Measurements from ENCODE around the gene BACE1-AS. TPM values are rescaled to one million over a fixed set of nuclear protein-coding genes. Genes with fewer than 3 reads are reported as not detected.
"Not testable (repeated sequence)": the region's sequence is repeated elsewhere in the genome, so short reads cannot be mapped to it uniquely, and the experiment has no call there.

BACE1-AS gene
- total and polyA plus RNA-seq, 3 experiments from 2014 or later = 1.3 to 4.5 (median 3.8) TPM

DNA sequence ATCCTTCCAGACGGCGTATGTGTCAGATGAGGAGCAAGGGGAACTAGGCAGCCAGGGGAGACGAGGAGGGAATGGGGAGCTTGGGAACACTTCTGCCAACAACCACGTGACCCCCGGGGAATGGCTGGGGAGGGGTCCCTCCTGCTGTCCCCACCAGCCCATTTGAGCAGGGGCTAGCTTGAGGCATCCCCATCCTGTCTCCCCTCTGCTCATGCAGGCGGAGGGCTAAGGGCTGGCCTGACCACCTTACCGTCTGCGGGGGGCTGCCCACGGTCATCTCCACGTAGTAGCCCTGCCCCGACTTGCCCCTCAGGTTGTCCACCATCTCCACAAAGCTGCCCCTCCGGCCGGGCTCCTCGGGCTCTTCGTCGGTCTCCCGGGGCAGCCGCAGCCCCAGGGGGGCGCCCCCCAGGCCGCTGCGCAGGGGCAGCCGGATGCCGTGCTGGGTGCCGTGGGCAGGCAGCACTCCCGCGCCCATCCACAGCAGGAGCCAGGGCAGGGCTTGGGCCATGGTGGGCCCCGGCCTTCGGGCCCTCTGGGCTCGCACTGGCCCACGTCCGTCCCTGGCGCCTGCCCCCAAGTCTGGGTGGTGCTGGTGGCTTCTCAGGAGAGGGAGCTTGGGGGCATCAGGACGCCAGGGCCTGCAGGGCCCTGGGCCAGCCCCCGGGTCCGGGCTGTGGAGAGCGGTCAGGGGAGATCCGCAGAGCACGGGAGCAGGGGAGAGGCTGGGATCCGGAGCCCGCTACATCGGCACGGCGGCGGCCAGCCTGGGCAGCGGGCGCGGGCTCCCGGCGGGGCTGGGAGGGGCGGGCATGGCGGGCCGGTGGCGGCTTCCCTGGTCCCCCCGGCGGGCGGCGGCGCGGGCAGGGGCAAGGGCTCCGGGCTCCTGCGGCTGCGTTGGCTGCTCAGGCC, 24.4 kb downstream of the BACE1-AS start:
- Histone ChIP-seq H3K4me3 (ENCODE audit: low read length) (no peak overlapping the region), H3K4me1 (ENCODE audit: insufficient read depth, low read length) (peaks cover 14% of the 10 kb centered on the region), H3K9me3 (ENCODE audit: low read length) (no peaks in the 10 kb centered on the region), H3K36me3 (ENCODE audit: insufficient read depth, low read length) (no peaks in the 10 kb centered on the region), H3K27me3 (ENCODE audit: insufficient read depth, low read length, poor library complexity, severe bottlenecking) (peaks cover 20% of the 10 kb centered on the region), H3K27ac (ENCODE audit: low read depth, low read length) (no peak overlapping the region)
- Mint-ChIP-seq H3K27me3 (peaks cover 4 to 30% of the 10 kb centered on the region in 2 donors), H3K4me3 (peak overlapping the region; percentile 76 to 93 (median 80)), H3K36me3 (no peaks in the 10 kb centered on the region), H3K9me3 (no peaks in the 10 kb centered on the region), H3K4me1 (peaks cover 6 to 17% (median 9%) of the 10 kb centered on the region in 3 donors), H3K27ac (peak overlapping the region in 2 of 8 donors; percentile 47 to 60)
- DNase-seq = peak in 3 of 5 donors; percentile 3 to 20 (median 10)
- ChIA-PET CTCF (interaction anchor here (1.3 kb wide), 1 partner anchor 10 kb away, joined by 3 read pairs; no protein-coding TSS in a partner anchor), POLR2A (interaction anchor here (2.4 kb wide), 1 partner anchor 12 kb away, joined by 6 read pairs; the partner anchor contains the start of gene CEP164)

- CTCF ChIA-PET = interaction anchor here (1.2 to 1.3 kb wide), 2 partner anchors 9 to 86 kb away, joined by 3 read pairs; no protein-coding TSS in a partner anchor
- Mint-ChIP-seq H3K27me3 (peaks cover 4 to 30% of the 10 kb centered on the region in 2 donors), H3K4me3 (peak within 1 kb of the TSS; percentile 76 to 93 (median 80)), H3K36me3 (no peaks in the 10 kb centered on the region), H3K4me1 (peaks cover 6 to 17% (median 9%) of the 10 kb centered on the region in 3 donors), H3K27ac (peak within 1 kb of the TSS in 5 of 8 donors; percentile 0 to 60 (median 53)), H3K9me3 (no peaks in the 10 kb centered on the region)
- Histone ChIP-seq H3K27me3 (ENCODE audit: insufficient read depth, low read length, poor library complexity, severe bottlenecking) (peaks cover 20% of the 10 kb centered on the region), H3K9me3 (ENCODE audit: low read length) (no peaks in the 10 kb centered on the region), H3K4me3 (ENCODE audit: low read length) (peak within 1 kb of the TSS; percentile 26), H3K4me1 (ENCODE audit: insufficient read depth, low read length) (peaks cover 14% of the 10 kb centered on the region), H3K27ac (ENCODE audit: low read depth, low read length) (no peak within 1 kb of the TSS), H3K36me3 (ENCODE audit: insufficient read depth, low read length) (no peaks in the 10 kb centered on the region)
- POLR2A ChIA-PET = interaction anchor here (2.4 kb wide), 1 partner anchor 11 kb away, joined by 6 read pairs; the partner anchor contains the start of gene CEP164
- peak in 1 of 5 donors; percentile 5 for DNase-seq
Measured at GRCh38 chr11:117316197-117316961, 25.2 kb downstream of the BACE1-AS start, which contains the start of gene BACE1. TSS of gene BACE1 (minus strand) at chr11:117316256. CDS start at chr11:117315795, 461 bp downstream.

- H3K27ac Mint-ChIP-seq = no peak overlapping the region
- ChIA-PET POLR2A (interaction anchor here (0.6 kb wide), 2 partner anchors 8 to 45 kb away, joined by 3 read pairs; no protein-coding TSS in a partner anchor), CTCF (no interaction called here)
- H3K4me3 ChIP-seq (ENCODE audit: low read length) = no peak overlapping the region
- peaks cover 6 to 17% (median 9%) of the 10 kb centered on the region in 3 donors for H3K4me1 Mint-ChIP-seq
- peaks cover 4 to 26% of the 10 kb centered on the region in 2 donors for H3K27me3 Mint-ChIP-seq
- H3K36me3 ChIP-seq (ENCODE audit: insufficient read depth, low read length) = no peaks in the 10 kb centered on the region
- DNase-seq = no peak
- no peaks in the 10 kb centered on the region for H3K9me3 Mint-ChIP-seq
- peaks cover 14% of the 10 kb centered on the region for H3K4me1 ChIP-seq (ENCODE audit: insufficient read depth, low read length)
- no peak overlapping the region for H3K27ac ChIP-seq (ENCODE audit: low read depth, low read length)
- no peaks in the 10 kb centered on the region for H3K9me3 ChIP-seq (ENCODE audit: low read length)
- no peak overlapping the region for H3K4me3 Mint-ChIP-seq
- peaks cover 20% of the 10 kb centered on the region for H3K27me3 ChIP-seq (ENCODE audit: insufficient read depth, low read length, poor library complexity, severe bottlenecking)
- H3K36me3 Mint-ChIP-seq = no peaks in the 10 kb centered on the region
Measured at GRCh38 chr11:117318738-117319137, 27.6 kb downstream of the BACE1-AS start.

DNA sequence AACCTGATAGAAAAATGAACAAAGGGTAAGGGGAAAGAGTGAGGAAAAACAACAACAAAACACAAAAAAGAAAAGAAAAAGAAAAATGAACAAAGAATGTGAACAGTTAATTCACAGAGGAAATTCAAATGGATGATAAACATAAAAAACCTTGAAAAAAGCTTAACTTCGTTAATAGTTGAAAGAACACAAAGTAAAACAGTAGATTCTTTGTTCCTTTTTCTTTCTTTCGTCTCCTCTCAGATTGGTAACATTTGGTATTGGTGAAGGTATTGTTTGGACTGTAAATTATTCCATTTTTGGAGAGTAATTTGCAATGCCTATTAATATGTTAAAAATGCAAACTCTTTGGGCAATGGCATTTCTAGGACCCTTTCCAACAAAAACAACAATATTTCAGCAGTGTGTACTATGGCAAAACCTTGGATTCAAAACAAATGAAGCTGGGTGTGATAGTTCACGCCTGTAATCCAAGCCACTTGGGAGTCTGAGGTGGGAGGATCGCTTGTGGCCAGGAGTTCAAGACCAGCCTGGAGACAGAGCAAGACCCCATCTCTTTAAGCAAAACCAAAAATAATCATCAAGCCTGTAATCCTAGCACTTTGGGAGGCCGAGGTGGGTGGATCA, 28.2 kb downstream of the BACE1-AS start:
- H3K4me1 ChIP-seq (ENCODE audit: insufficient read depth, low read length) = peaks cover 14% of the 10 kb centered on the region
- no peak overlapping the region for H3K4me3 Mint-ChIP-seq
- DNase-seq = no peak
- no peaks in the 10 kb centered on the region for H3K9me3 ChIP-seq (ENCODE audit: low read length)
- H3K4me1 Mint-ChIP-seq = peaks cover 6 to 15% (median 7%) of the 10 kb centered on the region in 3 donors
- no peak overlapping the region for H3K27ac Mint-ChIP-seq
- peaks cover 3 to 23% of the 10 kb centered on the region in 2 donors for H3K27me3 Mint-ChIP-seq
- no peak overlapping the region for H3K4me3 ChIP-seq (ENCODE audit: low read length)
- H3K36me3 Mint-ChIP-seq = no peaks in the 10 kb centered on the region
- H3K27me3 ChIP-seq (ENCODE audit: insufficient read depth, low read length, poor library complexity, severe bottlenecking) = peaks cover 20% of the 10 kb centered on the region
- no peak overlapping the region for H3K27ac ChIP-seq (ENCODE audit: low read depth, low read length)
- CTCF ChIA-PET = interaction anchor here (1.3 kb wide), 1 partner anchor 10 kb away, joined by 3 read pairs; no protein-coding TSS in a partner anchor
- no peaks in the 10 kb centered on the region for H3K36me3 ChIP-seq (ENCODE audit: insufficient read depth, low read length)
- H3K9me3 Mint-ChIP-seq = no peaks in the 10 kb centered on the region
- POLR2A ChIA-PET = interaction anchor here (0.6 kb wide), 1 partner anchor 365 kb away, joined by 4 read pairs; no protein-coding TSS in a partner anchor

DNA sequence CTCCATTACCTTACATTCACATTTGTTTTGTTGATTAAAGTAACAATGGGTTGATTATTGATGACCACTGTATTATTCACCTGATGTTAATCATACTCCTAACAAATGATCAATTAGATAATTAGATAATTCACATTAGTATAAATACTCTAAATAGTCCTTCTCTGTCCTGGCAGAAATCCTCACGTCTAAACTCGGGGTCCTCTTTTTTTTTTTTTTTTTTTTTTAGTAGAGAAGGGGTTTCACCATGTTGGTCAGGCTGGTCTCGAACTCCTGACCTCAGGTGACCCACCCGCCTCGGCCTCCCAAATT, 36.1 kb downstream of the BACE1-AS start:
- Histone ChIP-seq H3K4me1 (ENCODE audit: insufficient read depth, low read length) (peaks cover 12% of the 10 kb centered on the region), H3K4me3 (ENCODE audit: low read length) (peak overlapping the region; percentile 82)
- not testable (repeated sequence) for H3K27ac ChIP-seq (ENCODE audit: low read depth, low read length); H3K36me3 ChIP-seq (ENCODE audit: insufficient read depth, low read length); H3K27me3 Mint-ChIP-seq; H3K9me3 ChIP-seq (ENCODE audit: low read length); H3K36me3 Mint-ChIP-seq; DNase-seq; H3K27ac Mint-ChIP-seq; H3K9me3 Mint-ChIP-seq; H3K27me3 ChIP-seq (ENCODE audit: insufficient read depth, low read length, poor library complexity, severe bottlenecking)
- Mint-ChIP-seq H3K4me3 (peak overlapping the region in 1 of 7 donors; percentile 35), H3K4me1 (peaks cover 12 to 22% (median 18%) of the 10 kb centered on the region in 3 donors)
- CTCF ChIA-PET = interaction anchor here (1.2 to 1.7 kb wide), 2 partner anchors 96 to 490 kb away, joined by 3 to 7 read pairs; partner anchors contain the start of gene PCSK7
- POLR2A ChIA-PET = interaction anchor here (0.6 to 1.7 kb wide), 4 partner anchors 9 to 149 kb away, joined by 3 to 6 read pairs (median 3); partner anchors contain the start of genes BACE1 and SIDT2

- Histone ChIP-seq H3K4me3 (ENCODE audit: low read length) (peak within 1 kb of the TSS; percentile 82), H3K4me1 (ENCODE audit: insufficient read depth, low read length) (peaks cover 12% of the 10 kb centered on the region), H3K36me3 (ENCODE audit: insufficient read depth, low read length) (no peaks in the 10 kb centered on the region), H3K27me3 (ENCODE audit: insufficient read depth, low read length, poor library complexity, severe bottlenecking) (no peaks in the 10 kb centered on the region), H3K9me3 (ENCODE audit: low read length) (no peaks in the 10 kb centered on the region), H3K27ac (ENCODE audit: low read depth, low read length) (peak within 1 kb of the TSS; percentile 90)
- peak within 1 kb of the TSS in 5 of 7 donors; percentile 29 to 79 (median 45) for H3K4me3 Mint-ChIP-seq
- H3K9me3 Mint-ChIP-seq = no peaks in the 10 kb centered on the region
- peaks cover 0 to 4% (median 3%) of the 10 kb centered on the region in 3 donors for H3K36me3 Mint-ChIP-seq
- peaks cover 14 to 25% (median 21%) of the 10 kb centered on the region in 3 donors for H3K4me1 Mint-ChIP-seq
- peak; percentile 89 to 96 (median 94) for DNase-seq
- POLR2A ChIA-PET = interaction anchor here (1.0 to 1.7 kb wide), 3 partner anchors 11 to 149 kb away, joined by 3 to 6 read pairs (median 3); partner anchors contain the start of genes BACE1 and SIDT2
- H3K27me3 Mint-ChIP-seq = no peaks in the 10 kb centered on the region
- CTCF ChIA-PET = interaction anchor here (0.6 to 1.7 kb wide), 4 partner anchors 91 to 490 kb away, joined by 3 to 7 read pairs (median 3); partner anchors contain the start of gene PCSK7
- H3K27ac Mint-ChIP-seq = peak within 1 kb of the TSS in 2 of 8 donors; percentile 39 to 79
Measured at GRCh38 chr11:117327567-117328374, 36.6 kb downstream of the BACE1-AS start, which contains the start of gene CEP164. TSS of gene CEP164 (plus strand) at chr11:117327854. CDS start at chr11:117338587, 10,733 bp downstream.
